HS-27A (cell line): ENCODE results near the gene SHQ1.
"Not testable (repeated sequence)": the region's sequence is repeated elsewhere in the genome, so short reads cannot be mapped to it uniquely, and the experiment has no call there.

ENCODE experiments used
- DNase-seq: peaks from one replicate; pipeline ENCODE4 v3.0.0-alpha.2; 2012; ENCODE audit warnings: low read depth, missing footprints

SHQ1 gene

DNA sequence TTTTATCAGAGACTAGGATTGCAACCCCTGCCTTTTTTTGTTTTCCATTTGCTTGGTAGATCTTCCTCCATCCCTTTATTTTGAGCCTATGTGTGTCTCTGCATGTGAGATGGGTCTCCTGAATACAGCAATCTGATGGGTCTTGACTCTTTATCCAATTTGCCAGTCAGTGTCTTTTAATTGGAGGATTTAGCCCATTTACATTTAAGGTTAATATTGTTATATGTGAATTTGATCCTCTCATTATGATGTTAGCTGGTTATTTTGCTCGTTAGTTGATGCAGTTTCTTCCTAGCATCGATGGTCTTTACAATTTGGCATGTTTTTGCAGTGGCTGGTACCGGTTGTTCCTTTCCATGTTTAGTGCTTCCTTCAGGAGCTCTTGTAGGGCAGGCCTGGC lies 134.1 kb downstream of the SHQ1 start:
- not testable (repeated sequence) for DNase-seq

DNA sequence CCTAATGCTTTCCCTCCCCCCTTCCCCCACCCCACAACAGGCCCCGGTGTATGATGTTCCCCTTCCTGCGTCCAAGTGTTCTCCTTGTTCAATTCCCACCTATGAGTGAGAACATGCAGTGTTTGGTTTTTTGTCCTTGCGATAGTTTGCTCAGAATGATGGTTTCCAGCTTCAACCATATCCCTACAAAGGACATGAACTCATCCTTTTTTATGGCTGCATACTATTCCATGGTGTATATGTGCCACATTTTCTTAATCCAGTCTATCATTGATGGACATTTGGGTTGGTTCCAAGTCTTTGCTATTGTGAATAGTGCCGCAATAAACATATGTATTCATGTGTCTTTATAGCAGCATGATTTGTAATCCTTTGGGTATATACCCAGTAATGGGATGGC lies 137.8 kb downstream of the SHQ1 start:
- not testable (repeated sequence) for DNase-seq

DNA sequence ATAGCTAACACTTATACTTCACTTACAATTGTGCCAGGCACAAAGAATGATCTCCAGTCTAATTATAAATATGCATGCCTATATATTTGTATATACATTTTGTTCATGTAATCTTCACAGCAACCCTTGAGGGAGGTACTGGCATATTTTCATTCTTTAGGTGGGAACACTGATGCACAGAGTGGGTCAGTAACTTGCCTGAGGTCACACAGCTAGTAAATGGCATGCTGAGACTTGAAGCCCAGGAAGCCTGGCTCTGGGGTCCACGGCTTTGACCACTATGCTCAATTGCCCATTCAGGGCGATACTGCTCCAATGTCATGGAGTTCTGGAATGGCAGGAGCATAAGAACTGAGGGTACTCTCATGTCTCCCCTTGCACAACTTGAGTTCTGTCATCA lies 139.8 kb downstream of the SHQ1 start:
- no peak for DNase-seq

DNA sequence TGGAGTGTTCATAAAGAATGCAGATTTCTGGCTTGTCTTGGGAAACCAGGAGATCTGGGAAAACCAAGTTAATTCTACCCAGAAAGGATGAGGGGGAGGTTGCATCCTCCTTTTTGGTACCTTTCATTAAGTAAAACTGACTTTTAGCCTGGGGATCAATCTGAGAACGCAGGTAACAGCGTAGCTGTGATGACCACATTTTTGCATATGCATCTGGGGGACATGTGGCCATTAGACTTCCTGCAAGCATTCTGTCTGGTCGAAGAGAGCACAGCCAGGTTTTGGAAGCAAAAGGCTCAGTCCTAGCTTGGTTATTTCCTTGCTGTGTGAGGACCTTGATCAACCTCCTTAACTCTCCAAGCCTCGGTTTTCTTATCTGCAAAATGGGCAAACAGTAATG lies 145.2 kb downstream of the SHQ1 start:
- no peak for DNase-seq

DNA sequence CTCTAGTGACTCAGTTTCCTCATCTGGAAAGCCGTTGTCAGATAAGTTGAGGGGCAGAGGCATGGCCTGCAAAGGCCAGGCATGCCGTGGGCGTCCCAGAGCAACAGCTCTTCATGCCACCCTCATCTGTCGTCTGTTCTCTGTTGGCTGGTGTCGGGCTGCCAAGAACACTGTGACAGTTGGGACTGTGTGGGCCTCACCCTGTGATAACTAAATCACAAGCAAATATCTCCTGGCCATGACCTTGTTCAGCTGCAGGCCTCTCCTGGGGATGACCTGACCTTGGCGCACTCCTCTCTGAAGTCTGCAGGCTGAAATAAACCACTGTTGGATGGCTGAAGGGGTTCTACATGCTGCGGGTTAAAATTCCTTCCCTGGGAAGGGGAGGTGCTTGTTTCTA lies 145.9 kb downstream of the SHQ1 start:
- no peak for DNase-seq

DNA sequence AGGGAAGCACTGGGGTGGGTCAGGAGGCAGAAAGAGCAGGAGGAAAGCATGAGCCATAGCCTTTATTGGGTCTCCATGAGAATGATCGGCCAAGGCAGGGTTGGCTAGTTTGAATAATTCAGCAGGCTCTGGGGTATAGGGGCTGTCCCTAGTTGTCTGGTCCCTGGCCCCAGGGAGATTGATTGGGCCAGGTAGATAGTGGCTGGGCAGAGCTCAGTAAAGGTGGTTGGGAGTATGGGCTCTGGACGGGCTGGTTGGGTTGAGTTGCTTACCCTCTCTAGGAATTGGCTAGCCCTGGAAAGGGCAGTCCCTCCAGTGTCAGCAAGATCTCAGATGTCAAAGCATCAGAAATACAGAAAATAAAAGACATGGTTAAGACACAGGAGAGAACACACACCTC lies 148.1 kb downstream of the SHQ1 start:
- no peak for DNase-seq

DNA sequence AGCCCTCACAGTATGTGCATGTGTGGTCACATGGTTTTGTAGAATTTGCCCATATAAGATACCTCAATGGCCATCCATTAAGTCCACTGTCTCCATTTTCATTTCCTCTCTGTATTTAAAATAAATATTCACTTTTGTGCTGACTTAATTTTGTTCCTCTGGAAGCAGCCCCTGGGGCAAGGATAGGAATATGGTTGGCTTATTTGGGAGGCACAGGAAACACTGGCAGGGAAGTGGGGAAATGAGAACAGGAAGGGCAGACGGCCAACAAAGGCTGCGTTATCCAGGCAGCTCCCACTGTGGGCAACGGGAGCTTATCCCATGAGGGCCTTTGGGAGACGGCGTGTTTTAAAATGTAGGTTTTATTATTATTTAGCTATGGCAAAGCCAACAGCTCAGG lies 148.6 kb downstream of the SHQ1 start:
- no peak for DNase-seq
